PC-9 (cell line): Measurements from ENCODE around the gene PA2G4. TPM values are rescaled to one million over a fixed set of nuclear protein-coding genes. Genes with fewer than 3 reads are reported as not detected.

Experiments
- BruUV-seq: library from RNA; stranded (reverse); fragments of 400-500 nt; replicated peaks from 2 replicates; lab custom pipeline; 2021; lab: Mats Ljungman, UMichigan
- CTCF ChIA-PET: fragments of 300-600 bp; sonication (Branson Sonifier 250); formaldehyde crosslinking; loops from one replicate; lab custom pipeline; 2022; ENCODE audit warnings: antibody characterized with exemption; lab: Charles Lee
- POLR2A ChIA-PET: fragments of 300-600 bp; sonication (Branson Sonifier 250); formaldehyde crosslinking; loops from one replicate; lab custom pipeline; 2022; ENCODE audit warnings: antibody characterized with exemption; ENCODE audit not compliant: unreplicated experiment; lab: Charles Lee
- DNase-seq, 2 experiments: peaks; one replicate each; pipeline versions ENCODE4 v3.0.0 to v3.0.0-alpha.2; 2015 to 2022; ENCODE audit warnings: mixed read lengths in 1 of 2
- H2AFZ ChIP-seq: fragments of 200-600 bp; sonication (generic); 2 replicates; pipeline ENCODE4 v1.8.1; 2017; ENCODE audit warnings: antibody characterized with exemption
- H3F3A ChIP-seq: fragments of 200-600 bp; sonication (generic); 2 replicates; pipeline ENCODE4 v1.8.1; 2017; ENCODE audit warnings: antibody characterized with exemption, mild to moderate bottlenecking, low read depth; ENCODE audit not compliant: insufficient read depth
- H3K27ac ChIP-seq: fragments of 200-600 bp; sonication (generic); 2 replicates; pipeline ENCODE4 v1.6.1; 2016; ENCODE audit warnings: mixed run types
- H3K27me3 ChIP-seq: fragments of 200-600 bp; sonication (generic); 2 replicates; pipeline ENCODE4 v1.6.1; 2016; ENCODE audit warnings: low read depth, mixed run types; ENCODE audit not compliant: insufficient read depth
- H3K36me3 ChIP-seq: fragments of 200-600 bp; sonication (generic); 2 replicates; pipeline ENCODE4 v1.6.1; 2016; ENCODE audit warnings: low read depth, mixed run types
- H3K4me1 ChIP-seq: fragments of 200-600 bp; sonication (generic); replicated peaks from 2 replicates; pipeline ENCODE4 v1.6.1; 2016; ENCODE audit warnings: mixed run types; ENCODE audit not compliant: insufficient read depth
- H3K4me2 ChIP-seq: fragments of 200-600 bp; sonication (generic); 2 replicates; pipeline ENCODE4 v1.6.1; 2017; ENCODE audit warnings: mixed run types
- H3K4me3 ChIP-seq: fragments of 200-600 bp; sonication (generic); 2 replicates; pipeline ENCODE4 v1.6.1; 2016; ENCODE audit warnings: mixed run types
- H3K79me2 ChIP-seq: fragments of 200-600 bp; sonication (generic); 2 replicates; pipeline ENCODE4 v1.6.1; 2017; ENCODE audit warnings: low read depth, mixed run types
- H3K9me2 ChIP-seq: fragments of 200-600 bp; sonication (generic); 2 replicates; pipeline ENCODE4 v1.8.1; 2017; ENCODE audit warnings: mild to moderate bottlenecking; ENCODE audit not compliant: insufficient read depth
- H3K9me3 ChIP-seq: fragments of 200-600 bp; sonication (generic); 2 replicates; pipeline ENCODE4 v1.8.1; 2016; ENCODE audit warnings: low read depth; ENCODE audit not compliant: insufficient read depth
- H4K20me1 ChIP-seq: fragments of 200-600 bp; sonication (generic); 2 replicates; pipeline ENCODE4 v1.8.1; 2017; ENCODE audit not compliant: insufficient read depth
- EZH2 ChIP-seq: fragments of 200-600 bp; sonication (generic); IDR thresholded peaks from 2 replicates; pipeline ENCODE4 v1.8.0; 2017; ENCODE audit warnings: antibody characterized with exemption, low read depth
- intact Hi-C: fragments of 100-400 bp; cut with micrococcal nuclease; formaldehyde crosslinking; loops from one replicate; pipeline ENCODE4 v1.10.0; 2022; ENCODE audit not compliant: unreplicated experiment
- total RNA-seq: library from RNA; stranded (reverse); gene quantifications from 2 replicates; pipeline ENCODE4 v1.2.3, GENCODE V29; 2021
- TF ChIP-seq, protein P1 (sequence below): fragments of 200-600 bp; sonication (generic); conservative IDR thresholded peaks from 2 replicates; pipeline ENCODE4 v1.6.1; 2017; ENCODE audit warnings: mixed run types, antibody characterized with exemption, mild to moderate bottlenecking, moderate library complexity

Gene PA2G4
- total RNA-seq, 1 experiment from 2014 or later: 159 TPM

DNA sequence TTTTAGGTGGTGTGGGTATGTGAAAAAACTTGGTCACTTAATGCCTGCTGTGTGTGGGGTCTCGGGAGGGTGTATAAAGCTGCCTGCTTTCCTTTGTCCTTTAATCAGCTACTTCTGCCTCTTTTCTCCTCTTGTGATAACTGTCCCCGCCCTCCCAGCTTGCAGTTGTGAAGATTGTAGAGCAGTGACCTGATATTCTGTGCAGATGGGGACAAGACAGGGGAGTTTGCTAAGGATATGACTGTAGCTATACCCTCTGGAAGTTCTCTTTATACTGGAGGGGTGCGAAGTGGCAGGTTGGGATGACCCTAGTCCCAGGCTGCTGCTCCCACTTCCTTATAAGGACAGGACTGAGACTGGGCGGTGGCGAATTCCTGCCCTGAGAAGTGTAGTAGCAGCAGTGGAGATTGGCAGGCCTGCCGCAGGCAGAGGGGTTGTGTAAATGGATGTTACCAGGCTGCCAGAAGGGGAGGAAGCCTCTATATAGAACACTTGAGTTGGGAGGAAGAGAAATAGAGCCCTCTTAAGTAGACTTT lies 54.6 kb downstream of the PA2G4 start:
- TF ChIP-seq, protein P1, sequence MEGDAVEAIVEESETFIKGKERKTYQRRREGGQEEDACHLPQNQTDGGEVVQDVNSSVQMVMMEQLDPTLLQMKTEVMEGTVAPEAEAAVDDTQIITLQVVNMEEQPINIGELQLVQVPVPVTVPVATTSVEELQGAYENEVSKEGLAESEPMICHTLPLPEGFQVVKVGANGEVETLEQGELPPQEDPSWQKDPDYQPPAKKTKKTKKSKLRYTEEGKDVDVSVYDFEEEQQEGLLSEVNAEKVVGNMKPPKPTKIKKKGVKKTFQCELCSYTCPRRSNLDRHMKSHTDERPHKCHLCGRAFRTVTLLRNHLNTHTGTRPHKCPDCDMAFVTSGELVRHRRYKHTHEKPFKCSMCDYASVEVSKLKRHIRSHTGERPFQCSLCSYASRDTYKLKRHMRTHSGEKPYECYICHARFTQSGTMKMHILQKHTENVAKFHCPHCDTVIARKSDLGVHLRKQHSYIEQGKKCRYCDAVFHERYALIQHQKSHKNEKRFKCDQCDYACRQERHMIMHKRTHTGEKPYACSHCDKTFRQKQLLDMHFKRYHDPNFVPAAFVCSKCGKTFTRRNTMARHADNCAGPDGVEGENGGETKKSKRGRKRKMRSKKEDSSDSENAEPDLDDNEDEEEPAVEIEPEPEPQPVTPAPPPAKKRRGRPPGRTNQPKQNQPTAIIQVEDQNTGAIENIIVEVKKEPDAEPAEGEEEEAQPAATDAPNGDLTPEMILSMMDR: no peak
- peak overlapping the region; percentile 95 for H3K4me3 ChIP-seq
- H3K36me3 ChIP-seq: peaks cover 38% of the 10 kb centered on the region
- peaks cover 23% of the 10 kb centered on the region for H3K4me1 ChIP-seq
- H3F3A ChIP-seq: peaks cover 56% of the 10 kb centered on the region
- H3K9me2 ChIP-seq: no peaks in the 10 kb centered on the region
- TSS peak; percentile 87 for BruUV-seq
- peaks cover 26% of the 10 kb centered on the region for H4K20me1 ChIP-seq
- H3K27me3 ChIP-seq: no peaks in the 10 kb centered on the region
- H3K4me2 ChIP-seq: peak overlapping the region; percentile 89
- no peak overlapping the region for H2AFZ ChIP-seq
- ChIA-PET CTCF (interaction anchor here (0.5 kb wide), 1 partner anchor 61 kb away, joined by 3 read pairs; no protein-coding TSS in a partner anchor), POLR2A (interaction anchor here (0.6 to 1.6 kb wide), 4 partner anchors 23 to 145 kb away, joined by 4 to 13 read pairs (median 5); partner anchors contain the start of gene ESYT1)
- intact Hi-C loops: loop anchor here (5.0 kb wide), 1 partner anchor 42 kb away; the partner anchor contains the start of genes RPL41 and ZC3H10
- peaks cover 35% of the 10 kb centered on the region for H3K79me2 ChIP-seq
- peak; percentile 70 to 75 for DNase-seq
- H3K27ac ChIP-seq: peak overlapping the region; percentile 82
- H3K9me3 ChIP-seq: no peaks in the 10 kb centered on the region

DNA sequence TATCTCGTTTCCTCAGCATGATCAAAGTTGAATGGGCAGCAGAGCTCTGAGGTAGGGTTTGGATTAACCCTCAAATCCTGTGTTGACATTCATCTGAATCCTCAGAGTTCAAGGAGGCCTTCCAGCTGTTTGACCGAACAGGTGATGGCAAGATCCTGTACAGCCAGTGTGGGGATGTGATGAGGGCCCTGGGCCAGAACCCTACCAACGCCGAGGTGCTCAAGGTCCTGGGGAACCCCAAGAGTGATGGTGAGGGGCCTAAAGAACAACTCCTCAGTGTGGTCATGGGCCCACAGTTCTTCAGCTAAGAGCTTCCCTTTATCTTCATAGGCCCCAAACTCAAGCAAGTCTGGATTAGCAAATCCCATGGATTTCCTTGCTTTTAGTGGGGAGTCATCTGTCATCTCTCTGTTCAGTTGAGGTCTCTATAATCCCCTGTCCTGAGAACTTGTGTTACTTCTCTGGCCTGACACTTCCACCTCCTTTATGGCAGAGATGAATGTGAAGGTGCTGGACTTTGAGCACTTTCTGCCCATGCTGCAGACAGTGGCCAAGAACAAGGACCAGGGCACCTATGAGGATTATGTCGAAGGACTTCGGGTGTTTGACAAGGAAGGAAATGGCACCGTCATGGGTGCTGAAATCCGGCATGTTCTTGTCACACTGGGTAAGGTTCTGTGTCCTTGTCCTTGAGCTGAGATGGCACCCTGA lies 55.3 kb downstream of the PA2G4 start:
- peaks cover 23% of the 10 kb centered on the region for H3K4me1 ChIP-seq
- H2AFZ ChIP-seq: no peak overlapping the region
- H3K4me2 ChIP-seq: peak overlapping the region; percentile 89
- intact Hi-C loops: loop anchor here (5.0 to 10.0 kb wide), 2 partner anchors 42 to 115 kb away; partner anchors contain the start of genes RPL41, RPS26 and ZC3H10
- peaks cover 38% of the 10 kb centered on the region for H3K36me3 ChIP-seq
- H3K4me3 ChIP-seq: peak overlapping the region; percentile 95
- H3K9me3 ChIP-seq: no peaks in the 10 kb centered on the region
- H4K20me1 ChIP-seq: peaks cover 26% of the 10 kb centered on the region
- ChIA-PET CTCF (interaction anchor here (0.5 kb wide), 1 partner anchor 61 kb away, joined by 3 read pairs; no protein-coding TSS in a partner anchor), POLR2A (interaction anchor here (0.7 to 1.6 kb wide), 2 partner anchors 32 to 489 kb away, joined by 3 to 13 read pairs; partner anchors contain the start of gene ESYT1)
- H3K79me2 ChIP-seq: peaks cover 35% of the 10 kb centered on the region
- H3K27me3 ChIP-seq: no peaks in the 10 kb centered on the region
- TF ChIP-seq, protein P1: no peak
- no peak for TF ChIP-seq EZH2
- TSS peak; percentile 57 for BruUV-seq
- H3K9me2 ChIP-seq: no peaks in the 10 kb centered on the region
- H3F3A ChIP-seq: peaks cover 59% of the 10 kb centered on the region
- peak overlapping the region; percentile 82 for H3K27ac ChIP-seq
- DNase-seq: no peak

DNA sequence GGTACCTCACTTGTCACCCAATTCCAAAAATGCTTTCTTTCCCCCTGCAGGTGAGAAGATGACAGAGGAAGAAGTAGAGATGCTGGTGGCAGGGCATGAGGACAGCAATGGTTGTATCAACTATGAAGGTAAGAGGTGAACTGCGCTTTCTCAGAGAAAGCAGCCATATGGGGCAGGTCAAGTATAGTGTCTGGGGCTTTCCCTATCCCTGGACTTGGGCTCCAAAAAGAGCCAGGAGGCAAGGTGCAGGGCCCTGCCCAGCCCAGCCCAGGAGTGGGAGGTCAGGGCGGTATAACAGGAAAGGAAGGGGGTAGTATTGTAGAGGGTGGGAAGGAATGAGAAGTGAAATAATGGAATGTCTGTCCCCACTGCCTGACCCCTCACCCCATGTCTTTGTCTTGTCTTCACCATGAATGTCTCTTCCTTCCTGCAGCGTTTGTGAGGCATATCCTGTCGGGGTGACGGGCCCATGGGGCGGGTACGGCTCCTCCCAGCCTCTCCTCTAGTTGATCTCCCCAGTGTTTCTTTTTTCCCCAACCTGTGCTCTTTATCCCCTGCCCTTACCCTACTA lies 55.9 kb downstream of the PA2G4 start:
- Histone ChIP-seq H3K4me3 (peak overlapping the region; percentile 95; the same call in 1 of the 2 replicates), H3K79me2 (peaks cover 35% of the 10 kb centered on the region), H3K4me2 (peak overlapping the region; percentile 89), H2AFZ (no peak overlapping the region), H3K36me3 (peaks cover 42% of the 10 kb centered on the region), H3K9me2 (no peaks in the 10 kb centered on the region), H3F3A (peaks cover 58% of the 10 kb centered on the region), H3K4me1 (peaks cover 23% of the 10 kb centered on the region), H3K9me3 (no peaks in the 10 kb centered on the region), H4K20me1 (peaks cover 26% of the 10 kb centered on the region), H3K27ac (peak overlapping the region; percentile 82), H3K27me3 (no peaks in the 10 kb centered on the region)
- ChIA-PET CTCF (interaction anchor here (1.0 kb wide), 1 partner anchor 29 kb away, joined by 3 read pairs; the partner anchor contains the start of gene SMARCC2), POLR2A (interaction anchor here (0.7 kb wide), 2 partner anchors 378 to 490 kb away, joined by 3 read pairs; no protein-coding TSS in a partner anchor)
- no peak for DNase-seq
- intact Hi-C loops: loop anchor here (10.0 kb wide), 1 partner anchor 115 kb away; the partner anchor contains the start of gene RPS26
- no TSS peak for BruUV-seq
- TF ChIP-seq, protein P1: no peak
- TF ChIP-seq EZH2: no peak
